Astrocyte (in vitro differentiated cells and primary cell): ENCODE data around the gene B3GNT7. TPM values are rescaled to one million over a fixed set of nuclear protein-coding genes. Genes with fewer than 3 reads are reported as not detected.

Experiments
- DNase-seq: peaks from one replicate; pipeline ENCODE4 v3.0.0-alpha.2; 2010; ENCODE audit warnings: low read depth
- FAIRE-seq: peaks from 2 replicates; lab custom pipeline; 2011; peaks lifted over from hg19 to GRCh38; lab: Jason Lieb, UNC
- H2AFZ ChIP-seq: 2 replicates; pipeline ENCODE4 v1.6.0; 2012; ENCODE audit warnings: low read depth, low read length, inconsistent platforms
- H3K27ac ChIP-seq: 2 replicates; pipeline ENCODE4 v1.5.1; 2011; ENCODE audit warnings: low read depth, low read length, inconsistent platforms
- H3K27me3 ChIP-seq: 2 replicates; pipeline ENCODE4 v1.6.0; 2011; ENCODE audit warnings: low read length, inconsistent platforms; ENCODE audit not compliant: insufficient read depth
- H3K36me3 ChIP-seq: 2 replicates; pipeline ENCODE4 v1.5.1; 2011; ENCODE audit warnings: low read length, inconsistent platforms; ENCODE audit not compliant: insufficient read depth
- H3K4me1 ChIP-seq: 2 replicates; pipeline ENCODE4 v1.5.1; 2011; ENCODE audit warnings: low read length, inconsistent platforms; ENCODE audit not compliant: insufficient read depth
- H3K4me2 ChIP-seq: 2 replicates; pipeline ENCODE4 v1.6.0; 2012; ENCODE audit warnings: low read length, inconsistent platforms
- H3K4me3 ChIP-seq: 2 replicates; pipeline ENCODE4 v1.5.1; 2011; ENCODE audit warnings: low read depth, mild to moderate bottlenecking, low read length, inconsistent platforms; ENCODE audit not compliant: insufficient read depth
- H3K79me2 ChIP-seq: 2 replicates; pipeline ENCODE4 v1.6.0; 2012; ENCODE audit warnings: mild to moderate bottlenecking, low read length, inconsistent platforms; ENCODE audit not compliant: insufficient read depth
- H3K9ac ChIP-seq: 2 replicates; pipeline ENCODE4 v1.6.0; 2012; ENCODE audit warnings: mild to moderate bottlenecking, low read length, inconsistent platforms
- H3K9me3 ChIP-seq: 2 replicates; pipeline ENCODE4 v1.5.1; 2012; ENCODE audit warnings: low read depth, mild to moderate bottlenecking, low read length, inconsistent platforms; ENCODE audit not compliant: insufficient read depth
- H4K20me1 ChIP-seq: 2 replicates; pipeline ENCODE4 v1.6.0; 2012; ENCODE audit warnings: low read length, inconsistent platforms; ENCODE audit not compliant: insufficient read depth
- H3K27ac Mint-ChIP-seq: one replicate; pipeline ENCODE4 v1.8.0; 2021; ENCODE audit warnings: mild to moderate bottlenecking, mixed read lengths; ENCODE audit not compliant: unreplicated experiment
- H3K27me3 Mint-ChIP-seq: one replicate; pipeline ENCODE4 v1.8.0; 2021; ENCODE audit warnings: low read depth, mixed read lengths; ENCODE audit not compliant: unreplicated experiment
- H3K36me3 Mint-ChIP-seq: one replicate; pipeline ENCODE4 v1.8.0; 2021; ENCODE audit warnings: low read depth, mixed read lengths; ENCODE audit not compliant: unreplicated experiment
- H3K4me1 Mint-ChIP-seq: one replicate; pipeline ENCODE4 v1.8.0; 2021; ENCODE audit warnings: low read depth, mixed read lengths; ENCODE audit not compliant: unreplicated experiment
- H3K4me3 Mint-ChIP-seq: one replicate; pipeline ENCODE4 v1.8.0; 2021; ENCODE audit warnings: mild to moderate bottlenecking, moderate library complexity, mixed read lengths; ENCODE audit not compliant: unreplicated experiment
- H3K9me3 Mint-ChIP-seq: one replicate; pipeline ENCODE4 v1.8.0; 2021; ENCODE audit warnings: mild to moderate bottlenecking, mixed read lengths; ENCODE audit not compliant: unreplicated experiment
- CTCF ChIP-seq: IDR thresholded peaks from 2 replicates; pipeline ENCODE4 v1.5.1; 2011; ENCODE audit warnings: low read depth, mild to moderate bottlenecking, inconsistent platforms, low read length, moderate library complexity; ENCODE audit not compliant: insufficient read depth
- EZH2 ChIP-seq: IDR thresholded peaks from 2 replicates; pipeline ENCODE4 v1.6.1; 2012; ENCODE audit warnings: mild to moderate bottlenecking, low read length, inconsistent platforms; ENCODE audit not compliant: insufficient read depth
- total RNA-seq: library from RNA; stranded (reverse); gene quantifications from 2 replicates; pipeline ENCODE4 v1.2.1, GENCODE V29; 2021

Gene B3GNT7
- total RNA-seq, 1 donor from 2014 or later: 1.7 TPM

GRCh38 chr2:231383416-231384108 is 11.9 kb upstream of the B3GNT7 start:
- H3K27ac Mint-ChIP-seq: no peak overlapping the region

GRCh38 chr2:231384109-231384435 is 11.4 kb upstream of the B3GNT7 start:
- no peak overlapping the region for H3K9ac ChIP-seq
- no peak overlapping the region for H3K4me3 ChIP-seq
- H2AFZ ChIP-seq: no peak overlapping the region
- H3K4me2 ChIP-seq: no peak overlapping the region
- no peaks in the 10 kb centered on the region for H3K27me3 ChIP-seq
- no peaks in the 10 kb centered on the region for H3K9me3 ChIP-seq
- Mint-ChIP-seq H3K27me3 (peaks cover 3% of the 10 kb centered on the region), H3K27ac (no peak overlapping the region), H3K4me3 (no peak overlapping the region), H3K4me1 (peaks cover 21% of the 10 kb centered on the region), H3K36me3 (no peaks in the 10 kb centered on the region), H3K9me3 (peaks cover 15% of the 10 kb centered on the region)
- no peaks in the 10 kb centered on the region for H3K79me2 ChIP-seq
- H3K36me3 ChIP-seq: no peaks in the 10 kb centered on the region
- no peak for TF ChIP-seq CTCF
- no peak for TF ChIP-seq EZH2
- H3K4me1 ChIP-seq: peaks cover 25% of the 10 kb centered on the region
- H4K20me1 ChIP-seq: no peaks in the 10 kb centered on the region
- no peak for DNase-seq
- no peak for FAIRE-seq
- no peak overlapping the region for H3K27ac ChIP-seq

More at GRCh38 chr2:231383416-231384108, 11.9 kb upstream of the B3GNT7 start:
- Histone ChIP-seq H3K4me1 (peaks cover 22% of the 10 kb centered on the region), H4K20me1 (no peaks in the 10 kb centered on the region), H3K79me2 (no peaks in the 10 kb centered on the region), H3K9me3 (no peaks in the 10 kb centered on the region), H3K4me2 (no peak overlapping the region), H3K4me3 (no peak overlapping the region), H3K36me3 (no peaks in the 10 kb centered on the region), H3K27ac (no peak overlapping the region), H3K27me3 (no peaks in the 10 kb centered on the region), H2AFZ (no peak overlapping the region), H3K9ac (no peak overlapping the region)
- Mint-ChIP-seq H3K9me3 (peaks cover 15% of the 10 kb centered on the region), H3K36me3 (no peaks in the 10 kb centered on the region), H3K27me3 (peaks cover 3% of the 10 kb centered on the region), H3K4me3 (no peak overlapping the region), H3K4me1 (peaks cover 21% of the 10 kb centered on the region)
- DNase-seq (no peak), FAIRE-seq (no peak)
- no peak for TF ChIP-seq EZH2
- no peak for TF ChIP-seq CTCF

GRCh38 chr2:231384970-231385369 is 10.5 kb upstream of the B3GNT7 start:
- peaks cover 15% of the 10 kb centered on the region for H3K9me3 Mint-ChIP-seq
- FAIRE-seq (no peak), DNase-seq (no peak)
- peaks cover 3% of the 10 kb centered on the region for H3K27me3 Mint-ChIP-seq
- Histone ChIP-seq H3K27ac (no peak overlapping the region), H3K9ac (no peak overlapping the region), H3K27me3 (no peaks in the 10 kb centered on the region), H3K4me2 (no peak overlapping the region), H4K20me1 (no peaks in the 10 kb centered on the region), H3K4me3 (no peak overlapping the region), H2AFZ (no peak overlapping the region), H3K79me2 (no peaks in the 10 kb centered on the region), H3K9me3 (no peaks in the 10 kb centered on the region), H3K4me1 (peaks cover 25% of the 10 kb centered on the region), H3K36me3 (no peaks in the 10 kb centered on the region)
- H3K4me1 Mint-ChIP-seq: peaks cover 18% of the 10 kb centered on the region
- no peak overlapping the region for H3K4me3 Mint-ChIP-seq
- H3K36me3 Mint-ChIP-seq: no peaks in the 10 kb centered on the region
- TF ChIP-seq CTCF (no peak), EZH2 (no peak)
- no peak overlapping the region for H3K27ac Mint-ChIP-seq
